K562 (cell line): ENCODE data around the gene DBNDD2. TPM values are rescaled to one million over a fixed set of nuclear protein-coding genes. Genes with fewer than 3 reads are reported as not detected.

Experiments
- BRF1 ChIP-seq: IDR thresholded peaks from 3 replicates; pipeline ENCODE4 v1.6.1; 2011; ENCODE audit warnings: borderline replicate concordance, mild to moderate bottlenecking; ENCODE audit not compliant: insufficient read length; ENCODE audit errors: extremely low read depth
- CTBP1 ChIP-seq: fragments of 450-650 bp; IDR thresholded peaks from 2 replicates; pipeline ENCODE4 v1.6.1; 2016; ENCODE audit warnings: borderline replicate concordance
- ELF2 ChIP-seq: fragments of 250-450 bp; sonication (Bioruptor Pico); IDR thresholded peaks from 2 replicates; pipeline ENCODE4 v1.5.0; 2021; ENCODE audit warnings: mild to moderate bottlenecking
- IFI16 ChIP-seq: fragments of 250-450 bp; sonication (Bioruptor Pico); IDR thresholded peaks from 2 replicates; pipeline ENCODE4 v2.1.2; 2022; ENCODE audit warnings: mild to moderate bottlenecking, inconsistent platforms
- KDM1A ChIP-seq, 2 experiments: fragments of 450-650 bp; IDR thresholded peaks; 2 replicates each; pipeline ENCODE4 v1.6.1; 2016; ENCODE audit warnings: mild to moderate bottlenecking in 2 of 2
- MAFF ChIP-seq: IDR thresholded peaks from 2 replicates; pipeline ENCODE4 v1.6.1; 2012; ENCODE audit warnings: low read length, improper control_type of control experiment
- MITF ChIP-seq: IDR thresholded peaks from 2 replicates; pipeline ENCODE4 v1.6.1; 2014; ENCODE audit warnings: antibody characterized with exemption
- MLLT1 ChIP-seq, 2 experiments: fragments of 450-650 bp; IDR thresholded peaks; 2 replicates each; pipeline ENCODE4 v1.6.1; 2016
- NONO ChIP-seq, 2 experiments: fragments of 200-400 bp in 1 of 2; fragments of 450-650 bp in 1 of 2; formaldehyde crosslinking in 1 of 2; IDR thresholded peaks; 2 replicates each; pipeline ENCODE4 v1.6.1; 2017; ENCODE audit warnings: low read depth in 2 of 2, mild to moderate bottlenecking in 2 of 2, moderate library complexity in 2 of 2, low read length in 1 of 2
- RBFOX2 ChIP-seq: fragments of 200-400 bp; formaldehyde crosslinking; IDR thresholded peaks from 2 replicates; pipeline ENCODE4 v1.6.1; 2017; ENCODE audit warnings: low read depth, mild to moderate bottlenecking, low read length, moderate library complexity
- RCOR1 ChIP-seq, 2 experiments: IDR thresholded peaks; 2 replicates each; pipeline ENCODE4 v1.6.1; 2012; ENCODE audit warnings: low read depth in 2 of 2, low read length in 2 of 2, borderline replicate concordance in 1 of 2, improper control_type of control experiment in 1 of 2
- SRSF9 ChIP-seq: fragments of 200-400 bp; formaldehyde crosslinking; IDR thresholded peaks from 2 replicates; pipeline ENCODE4 v1.6.1; 2017; ENCODE audit warnings: low read depth, low read length, borderline replicate concordance
- ZNF24 ChIP-seq: fragments of 450-650 bp; IDR thresholded peaks from 2 replicates; pipeline ENCODE4 v1.6.1; 2016
- ZNF561 ChIP-seq: fragments of 450-650 bp; formaldehyde crosslinking; conservative IDR thresholded peaks from 2 replicates; pipeline ENCODE4 v1.4.0; 2020; ENCODE audit warnings: mild to moderate bottlenecking, moderate library complexity
- polyA plus RNA-seq, 8 experiments: library from polyadenylated mRNA; depleted of rRNA in 4 of 8; stranded (reverse) in 5 of 8; unstranded in 3 of 8; fragments of >200 nt; fragmentation: Nextera tagmentation in 2 of 8; fragmentation: Illumina TruSeq in 1 of 8; extraction: Ambion mirVana in 2 of 8; extraction: Trizol in 1 of 8; gene quantifications; 2 replicates each; pipeline versions ENCODE4 v1.2.1 to v1.2.3, GENCODE V29; 2011 to 2014; ENCODE audit warnings: inconsistent platforms in 1 of 8, missing spikeins in 1 of 8
- total RNA-seq, 7 experiments: library from RNA; depleted of rRNA in 6 of 7; stranded (reverse); fragments of >200 nt in 6 of 7; fragmentation: Illumina TruSeq in 2 of 7; extraction: Trizol in 2 of 7; gene quantifications; 2 replicates each; pipeline versions ENCODE4 v1.2.1 to v1.2.3, GENCODE V29; 2011 to 2021; ENCODE audit warnings: low replicate concordance in 1 of 7
- TF ChIP-seq, protein P1 (sequence below): sonication (generic); formaldehyde crosslinking; IDR thresholded peaks from 2 replicates; pipeline ENCODE4 v1.8.0; 2022; ENCODE audit warnings: missing genetic modification reagents, mild to moderate bottlenecking, borderline replicate concordance
- TF ChIP-seq, protein P2 (sequence below): IDR thresholded peaks from 2 replicates; pipeline ENCODE4 v1.6.1; 2011; ENCODE audit warnings: borderline replicate concordance, low read depth, mild to moderate bottlenecking, moderate library complexity, low read length; ENCODE audit not compliant: insufficient read depth, poor library complexity, severe bottlenecking
- TF ChIP-seq, protein P3 (sequence below): fragments of 450-650 bp; formaldehyde crosslinking; IDR thresholded peaks from 2 replicates; pipeline ENCODE4 v1.4.0; 2022; ENCODE audit warnings: missing genetic modification characterization
- TF ChIP-seq, protein P4 (sequence below): sonication (generic); formaldehyde crosslinking; IDR thresholded peaks from 2 replicates; pipeline ENCODE4 v1.5.0; 2020; ENCODE audit warnings: missing genetic modification reagents
- TF ChIP-seq, protein P5 (sequence below): IDR thresholded peaks from 3 replicates; pipeline ENCODE4 v1.6.1; 2011; ENCODE audit warnings: borderline replicate concordance, mild to moderate bottlenecking; ENCODE audit not compliant: insufficient read length, insufficient read depth

The DBNDD2 gene
- total and polyA plus RNA-seq, 9 of the 15 experiments (the other 6 are each of a cell fraction or from before 2014, with no cell fraction given): 12.8 to 64.0 (median 35.8) TPM

DNA sequence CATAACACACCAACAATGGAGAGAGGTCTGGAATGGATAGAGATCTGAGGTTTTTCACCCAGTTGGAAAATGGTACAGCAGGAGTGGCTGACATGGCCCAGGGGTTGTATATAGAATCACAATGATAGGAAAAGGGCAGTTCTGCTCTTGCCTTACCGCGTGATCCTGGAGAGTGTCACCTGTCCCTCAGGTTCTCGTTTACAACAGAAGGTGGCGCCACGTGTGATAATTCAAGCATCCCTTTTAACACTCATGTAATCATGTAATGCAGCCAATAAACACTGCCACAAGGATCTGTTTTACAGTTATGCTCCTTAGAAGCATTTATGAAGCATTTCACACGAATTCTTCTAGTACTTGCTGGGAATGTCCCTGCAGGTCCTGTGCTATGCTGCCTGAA, 48.5 kb downstream of the DBNDD2 start (continued):
- TF ChIP-seq MLLT1 (IDR thresholded peaks at IDR 0.05): no peak
- TF ChIP-seq CTBP1: 0 out of 2 replicates have a peak, but pooled peaks have one; percentile 22
- no peak for TF ChIP-seq RCOR1 (IDR thresholded peaks at IDR 0.05; ENCODE audit: borderline replicate concordance in 1 of 2, low read depth in 2 of 2, low read length in 2 of 2)
- no peak for TF ChIP-seq ZNF24
- TF ChIP-seq, protein P1, sequence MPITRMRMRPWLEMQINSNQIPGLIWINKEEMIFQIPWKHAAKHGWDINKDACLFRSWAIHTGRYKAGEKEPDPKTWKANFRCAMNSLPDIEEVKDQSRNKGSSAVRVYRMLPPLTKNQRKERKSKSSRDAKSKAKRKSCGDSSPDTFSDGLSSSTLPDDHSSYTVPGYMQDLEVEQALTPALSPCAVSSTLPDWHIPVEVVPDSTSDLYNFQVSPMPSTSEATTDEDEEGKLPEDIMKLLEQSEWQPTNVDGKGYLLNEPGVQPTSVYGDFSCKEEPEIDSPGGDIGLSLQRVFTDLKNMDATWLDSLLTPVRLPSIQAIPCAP (CRISPR knock-in tag): no peak
- peak; percentile 25; the same call in 1 of the 2 replicates for TF ChIP-seq MITF
- TF ChIP-seq, protein P2, sequence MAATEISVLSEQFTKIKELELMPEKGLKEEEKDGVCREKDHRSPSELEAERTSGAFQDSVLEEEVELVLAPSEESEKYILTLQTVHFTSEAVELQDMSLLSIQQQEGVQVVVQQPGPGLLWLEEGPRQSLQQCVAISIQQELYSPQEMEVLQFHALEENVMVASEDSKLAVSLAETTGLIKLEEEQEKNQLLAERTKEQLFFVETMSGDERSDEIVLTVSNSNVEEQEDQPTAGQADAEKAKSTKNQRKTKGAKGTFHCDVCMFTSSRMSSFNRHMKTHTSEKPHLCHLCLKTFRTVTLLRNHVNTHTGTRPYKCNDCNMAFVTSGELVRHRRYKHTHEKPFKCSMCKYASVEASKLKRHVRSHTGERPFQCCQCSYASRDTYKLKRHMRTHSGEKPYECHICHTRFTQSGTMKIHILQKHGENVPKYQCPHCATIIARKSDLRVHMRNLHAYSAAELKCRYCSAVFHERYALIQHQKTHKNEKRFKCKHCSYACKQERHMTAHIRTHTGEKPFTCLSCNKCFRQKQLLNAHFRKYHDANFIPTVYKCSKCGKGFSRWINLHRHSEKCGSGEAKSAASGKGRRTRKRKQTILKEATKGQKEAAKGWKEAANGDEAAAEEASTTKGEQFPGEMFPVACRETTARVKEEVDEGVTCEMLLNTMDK: peak; percentile 70
- TF ChIP-seq, protein P3, sequence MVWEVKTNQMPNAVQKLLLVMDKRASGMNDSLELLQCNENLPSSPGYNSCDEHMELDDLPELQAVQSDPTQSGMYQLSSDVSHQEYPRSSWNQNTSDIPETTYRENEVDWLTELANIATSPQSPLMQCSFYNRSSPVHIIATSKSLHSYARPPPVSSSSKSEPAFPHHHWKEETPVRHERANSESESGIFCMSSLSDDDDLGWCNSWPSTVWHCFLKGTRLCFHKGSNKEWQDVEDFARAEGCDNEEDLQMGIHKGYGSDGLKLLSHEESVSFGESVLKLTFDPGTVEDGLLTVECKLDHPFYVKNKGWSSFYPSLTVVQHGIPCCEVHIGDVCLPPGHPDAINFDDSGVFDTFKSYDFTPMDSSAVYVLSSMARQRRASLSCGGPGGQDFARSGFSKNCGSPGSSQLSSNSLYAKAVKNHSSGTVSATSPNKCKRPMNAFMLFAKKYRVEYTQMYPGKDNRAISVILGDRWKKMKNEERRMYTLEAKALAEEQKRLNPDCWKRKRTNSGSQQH (CRISPR knock-in tag): no peak
- TF ChIP-seq SRSF9: no peak
- TF ChIP-seq, protein P4, sequence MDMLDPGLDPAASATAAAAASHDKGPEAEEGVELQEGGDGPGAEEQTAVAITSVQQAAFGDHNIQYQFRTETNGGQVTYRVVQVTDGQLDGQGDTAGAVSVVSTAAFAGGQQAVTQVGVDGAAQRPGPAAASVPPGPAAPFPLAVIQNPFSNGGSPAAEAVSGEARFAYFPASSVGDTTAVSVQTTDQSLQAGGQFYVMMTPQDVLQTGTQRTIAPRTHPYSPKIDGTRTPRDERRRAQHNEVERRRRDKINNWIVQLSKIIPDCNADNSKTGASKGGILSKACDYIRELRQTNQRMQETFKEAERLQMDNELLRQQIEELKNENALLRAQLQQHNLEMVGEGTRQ (CRISPR knock-in tag): no peak
- TF ChIP-seq KDM1A (IDR thresholded peaks at IDR 0.05): no peak
- TF ChIP-seq, protein P5, sequence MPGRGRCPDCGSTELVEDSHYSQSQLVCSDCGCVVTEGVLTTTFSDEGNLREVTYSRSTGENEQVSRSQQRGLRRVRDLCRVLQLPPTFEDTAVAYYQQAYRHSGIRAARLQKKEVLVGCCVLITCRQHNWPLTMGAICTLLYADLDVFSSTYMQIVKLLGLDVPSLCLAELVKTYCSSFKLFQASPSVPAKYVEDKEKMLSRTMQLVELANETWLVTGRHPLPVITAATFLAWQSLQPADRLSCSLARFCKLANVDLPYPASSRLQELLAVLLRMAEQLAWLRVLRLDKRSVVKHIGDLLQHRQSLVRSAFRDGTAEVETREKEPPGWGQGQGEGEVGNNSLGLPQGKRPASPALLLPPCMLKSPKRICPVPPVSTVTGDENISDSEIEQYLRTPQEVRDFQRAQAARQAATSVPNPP: no peak
- no peak for TF ChIP-seq NONO (IDR thresholded peaks at IDR 0.05; ENCODE audit: low read depth in 2 of 2, low read length in 1 of 2)
- TF ChIP-seq RBFOX2: no peak
- TF ChIP-seq MAFF: no peak
- no peak for TF ChIP-seq ELF2
- TF ChIP-seq BRF1: no peak
- no peak for TF ChIP-seq ZNF561 (CRISPR knock-in tag)
- no peak for TF ChIP-seq IFI16 (CRISPR knock-in tag)
